ENCODE data around the gene ATP1B1.

- TF ChIP-seq POLR2A (IDR thresholded peaks at IDR 0.05) (no peak), CTCF (IDR thresholded peaks at IDR 0.05 in 8 of 11, conservative IDR thresholded peaks at IDR 0.05 in 3 of 11) (no peak)
These were observed 8.1 kb upstream of the ATP1B1 start for GRCh38 chr1:169098380-169098779.

All from spleen (tissue), 7 donors.